Nephron (organoid): Measurements from ENCODE around the gene WDFY4.

Experiments
- H3K27ac Mint-ChIP-seq, 3 experiments: 2 replicates each; pipeline ENCODE4 v1.8.0; 2020; ENCODE audit warnings: mixed read lengths in 3 of 3, mild to moderate bottlenecking in 2 of 3, moderate library complexity in 1 of 3
- H3K27me3 Mint-ChIP-seq: 2 replicates; pipeline ENCODE4 v1.8.0; 2021; ENCODE audit warnings: low read depth, mild to moderate bottlenecking, moderate library complexity, mixed read lengths
- H3K36me3 Mint-ChIP-seq: 2 replicates; pipeline ENCODE4 v1.8.0; 2020; ENCODE audit warnings: low read depth, mixed read lengths
- H3K4me1 Mint-ChIP-seq: 2 replicates; pipeline ENCODE4 v1.8.0; 2020; ENCODE audit warnings: mixed read lengths
- H3K4me3 Mint-ChIP-seq, 3 experiments: 2 replicates each; pipeline ENCODE4 v1.8.0; 2020; ENCODE audit warnings: mild to moderate bottlenecking in 3 of 3, mixed read lengths in 3 of 3, moderate library complexity in 2 of 3
- H3K9me3 Mint-ChIP-seq: 2 replicates; pipeline ENCODE4 v1.8.0; 2020; ENCODE audit warnings: mixed read lengths
- TF ChIP-seq, protein P1 (sequence below), 3 experiments: fragments of 200-600 bp; sonication (generic); IDR thresholded peaks; one replicate each; pipeline ENCODE4 v1.5.0; 2021; ENCODE audit warnings: antibody characterized with exemption in 3 of 3; ENCODE audit not compliant: unreplicated experiment in 3 of 3

WDFY4 gene

DNA sequence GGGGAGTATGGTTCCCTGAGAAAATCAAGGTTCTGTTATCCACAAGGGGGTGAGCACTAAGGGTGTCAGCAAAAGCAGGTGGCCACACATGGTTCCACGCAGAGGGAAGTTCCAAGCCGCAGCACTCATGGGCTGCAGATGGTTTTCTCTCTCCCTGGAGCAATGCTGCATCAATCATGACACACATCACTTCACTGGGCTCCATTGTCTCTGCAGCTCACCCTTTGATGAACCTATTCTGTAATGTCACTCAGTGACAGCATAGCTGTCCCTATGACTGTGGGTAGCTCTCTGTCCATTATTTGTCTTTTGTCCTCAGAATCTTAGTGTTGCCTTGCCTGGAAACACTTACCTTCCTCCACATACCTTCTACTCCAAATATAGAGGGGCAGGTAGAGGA is 220.2 kb downstream of the WDFY4 start:
- Mint-ChIP-seq H3K36me3 (no peaks in the 10 kb centered on the region), H3K4me1 (peaks cover 5% of the 10 kb centered on the region), H3K27me3 (peaks cover 20% of the 10 kb centered on the region)

DNA sequence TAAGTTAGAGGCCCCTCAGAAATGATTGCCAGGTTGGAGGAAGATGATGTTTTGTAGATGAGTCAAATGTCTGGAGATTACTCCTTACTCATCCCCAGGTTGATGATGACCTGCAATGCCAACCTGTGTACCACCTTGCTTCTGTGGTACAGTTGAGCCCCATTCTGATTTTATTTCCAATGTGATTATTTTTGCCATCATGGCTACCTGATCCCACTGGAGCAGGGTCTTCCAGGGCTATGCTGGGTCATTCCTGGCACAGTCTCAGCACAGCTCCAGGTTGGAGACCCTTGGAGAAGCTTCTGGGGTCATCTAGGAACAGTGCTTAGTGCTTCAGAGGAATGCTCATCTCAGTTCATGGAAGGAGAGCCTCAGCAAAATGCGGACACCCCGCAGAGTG is 220.6 kb downstream of the WDFY4 start:
- no peaks in the 10 kb centered on the region for H3K36me3 Mint-ChIP-seq

More for the DNA sequence above, 220.2 kb downstream of the WDFY4 start:
- Mint-ChIP-seq H3K4me3 (no peak overlapping the region), H3K9me3 (no peaks in the 10 kb centered on the region), H3K27ac (no peak overlapping the region)
- TF ChIP-seq, protein P1, sequence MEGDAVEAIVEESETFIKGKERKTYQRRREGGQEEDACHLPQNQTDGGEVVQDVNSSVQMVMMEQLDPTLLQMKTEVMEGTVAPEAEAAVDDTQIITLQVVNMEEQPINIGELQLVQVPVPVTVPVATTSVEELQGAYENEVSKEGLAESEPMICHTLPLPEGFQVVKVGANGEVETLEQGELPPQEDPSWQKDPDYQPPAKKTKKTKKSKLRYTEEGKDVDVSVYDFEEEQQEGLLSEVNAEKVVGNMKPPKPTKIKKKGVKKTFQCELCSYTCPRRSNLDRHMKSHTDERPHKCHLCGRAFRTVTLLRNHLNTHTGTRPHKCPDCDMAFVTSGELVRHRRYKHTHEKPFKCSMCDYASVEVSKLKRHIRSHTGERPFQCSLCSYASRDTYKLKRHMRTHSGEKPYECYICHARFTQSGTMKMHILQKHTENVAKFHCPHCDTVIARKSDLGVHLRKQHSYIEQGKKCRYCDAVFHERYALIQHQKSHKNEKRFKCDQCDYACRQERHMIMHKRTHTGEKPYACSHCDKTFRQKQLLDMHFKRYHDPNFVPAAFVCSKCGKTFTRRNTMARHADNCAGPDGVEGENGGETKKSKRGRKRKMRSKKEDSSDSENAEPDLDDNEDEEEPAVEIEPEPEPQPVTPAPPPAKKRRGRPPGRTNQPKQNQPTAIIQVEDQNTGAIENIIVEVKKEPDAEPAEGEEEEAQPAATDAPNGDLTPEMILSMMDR (IDR thresholded peaks at IDR 0.05; ENCODE audit: unreplicated experiment in 3 of 3): no peak

DNA sequence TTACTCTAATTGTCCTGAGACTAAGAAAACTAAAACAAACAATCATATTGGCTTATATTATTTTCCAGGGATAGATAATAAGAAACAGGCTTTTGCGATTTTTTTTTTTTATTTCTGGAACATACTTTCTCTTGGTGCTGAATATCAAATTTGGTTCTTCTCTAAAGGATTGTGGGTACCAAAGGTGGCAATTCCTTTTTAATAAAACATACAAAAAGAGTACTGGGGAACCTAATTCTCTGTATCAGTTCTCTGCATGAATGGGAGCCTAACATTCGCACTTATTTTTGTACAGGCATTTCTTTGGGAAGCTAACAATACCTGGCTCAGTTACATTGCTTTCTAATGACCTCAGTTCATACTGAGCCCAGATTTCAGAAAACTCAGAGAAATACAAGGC is 222.2 kb downstream of the WDFY4 start:
- Mint-ChIP-seq H3K36me3 (no peaks in the 10 kb centered on the region), H3K4me1 (peaks cover 4% of the 10 kb centered on the region), H3K27me3 (peaks cover 28% of the 10 kb centered on the region), H3K9me3 (no peaks in the 10 kb centered on the region), H3K27ac (no peak overlapping the region), H3K4me3 (no peak overlapping the region)
- TF ChIP-seq, protein P1 (IDR thresholded peaks at IDR 0.05; ENCODE audit: unreplicated experiment in 3 of 3): no peak

More for the DNA sequence above, 220.6 kb downstream of the WDFY4 start:
- Mint-ChIP-seq H3K9me3 (no peaks in the 10 kb centered on the region), H3K4me3 (no peak overlapping the region), H3K27ac (no peak overlapping the region), H3K4me1 (peaks cover 5% of the 10 kb centered on the region), H3K27me3 (peaks cover 24% of the 10 kb centered on the region)
- TF ChIP-seq, protein P1 (IDR thresholded peaks at IDR 0.05; ENCODE audit: unreplicated experiment in 3 of 3): no peak

DNA sequence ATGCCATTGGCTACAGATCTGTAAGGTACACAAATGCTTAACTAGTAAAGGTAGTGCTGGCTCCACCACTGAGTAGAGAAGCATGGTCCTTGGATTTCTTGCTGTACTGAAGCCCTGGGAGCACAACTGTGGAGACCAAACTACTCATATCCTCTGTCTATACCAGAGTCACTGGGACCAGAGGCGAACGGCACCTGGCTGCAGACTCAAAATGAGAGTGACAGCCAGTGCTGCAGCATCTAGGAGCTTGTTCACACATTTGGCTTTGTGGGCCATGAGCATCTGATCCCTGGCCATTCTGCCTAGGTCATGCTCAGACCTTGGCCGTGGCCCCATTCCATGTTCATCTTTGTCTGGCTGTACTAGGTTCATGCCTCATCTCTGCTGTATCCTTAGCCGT is 223.1 kb downstream of the WDFY4 start:
- no peaks in the 10 kb centered on the region for H3K9me3 Mint-ChIP-seq

DNA sequence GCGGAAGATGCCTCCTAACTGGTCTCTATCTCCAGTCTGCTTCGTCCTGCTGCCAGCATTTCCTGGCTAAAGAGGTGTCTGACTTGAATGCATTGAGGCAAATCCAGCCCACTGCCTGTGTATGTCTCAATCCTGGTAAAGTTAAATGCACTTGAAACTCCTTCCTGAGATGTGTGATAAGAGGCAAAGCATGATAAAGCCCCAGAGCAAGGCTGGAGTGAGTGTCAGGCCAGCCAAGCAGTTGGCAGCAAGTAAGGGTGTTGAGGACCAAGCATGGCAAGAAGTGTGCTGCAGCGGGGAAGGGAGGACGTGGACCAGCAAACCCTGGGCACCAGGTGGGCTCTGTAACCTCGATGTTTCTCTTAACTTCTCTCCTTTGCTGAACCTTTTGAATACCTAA is 225.9 kb downstream of the WDFY4 start:
- Mint-ChIP-seq H3K9me3 (no peaks in the 10 kb centered on the region), H3K4me3 (no peak overlapping the region), H3K27ac (no peak overlapping the region), H3K36me3 (no peaks in the 10 kb centered on the region), H3K27me3 (peaks cover 40% of the 10 kb centered on the region), H3K4me1 (peaks cover 6% of the 10 kb centered on the region)
- TF ChIP-seq, protein P1 (IDR thresholded peaks at IDR 0.05; ENCODE audit: unreplicated experiment in 3 of 3): no peak

More for the DNA sequence above, 223.1 kb downstream of the WDFY4 start:
- H3K27ac Mint-ChIP-seq: no peak overlapping the region
- no peak overlapping the region for H3K4me3 Mint-ChIP-seq
- TF ChIP-seq, protein P1 (IDR thresholded peaks at IDR 0.05; ENCODE audit: unreplicated experiment in 3 of 3): no peak
- peaks cover 6% of the 10 kb centered on the region for H3K4me1 Mint-ChIP-seq
- H3K36me3 Mint-ChIP-seq: no peaks in the 10 kb centered on the region
- H3K27me3 Mint-ChIP-seq: peaks cover 31% of the 10 kb centered on the region

DNA sequence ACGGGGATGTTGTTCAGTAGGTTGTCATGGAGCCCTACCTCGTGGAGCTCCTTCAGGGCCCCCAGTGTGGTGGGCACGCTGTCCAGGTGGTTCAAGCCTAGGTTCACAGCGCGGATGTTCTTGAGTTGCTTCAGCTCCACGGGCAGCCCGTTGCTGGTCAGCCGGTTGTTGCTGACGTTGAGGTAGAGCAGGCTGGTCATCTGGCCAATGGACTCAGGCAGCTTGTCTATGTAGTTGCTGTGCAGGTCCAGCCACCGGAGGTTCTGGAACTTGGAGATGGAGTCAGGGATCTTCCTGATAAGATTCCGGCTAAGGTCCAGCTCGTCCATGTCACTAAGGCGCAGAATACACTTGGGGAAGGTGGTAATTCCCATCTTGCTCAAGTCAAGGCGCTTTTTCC is 229.0 kb downstream of the WDFY4 start:
- TF ChIP-seq, protein P1 (IDR thresholded peaks at IDR 0.05; ENCODE audit: unreplicated experiment in 3 of 3): no peak

More for the DNA sequence above, 229.0 kb downstream of the WDFY4 start:
- no peak overlapping the region for H3K4me3 Mint-ChIP-seq
- no peaks in the 10 kb centered on the region for H3K36me3 Mint-ChIP-seq
- peaks cover 9% of the 10 kb centered on the region for H3K4me1 Mint-ChIP-seq
- H3K27me3 Mint-ChIP-seq: peaks cover 31% of the 10 kb centered on the region
- no peak overlapping the region for H3K27ac Mint-ChIP-seq
- H3K9me3 Mint-ChIP-seq: no peaks in the 10 kb centered on the region
